NCI-H345 treated with DMSO at 0.1 percent for 48 hours (cell line): ENCODE results near the gene WNT5B.
"Not testable (repeated sequence)": the region's sequence is repeated elsewhere in the genome, so short reads cannot be mapped to it uniquely, and the experiment has no call there.

Experiments used
- DNase-seq: peaks from one replicate; lab custom pipeline; 2025; ENCODE audit not compliant: unreplicated experiment; lab: John Stamatoyannopoulos, UW

The WNT5B gene

GRCh38 chr12:1688086-1688710 is 59.2 kb downstream of the WNT5B start:
- DNase-seq: no peak

- peak; percentile 91 for DNase-seq
Observed at GRCh38 chr12:1690578-1691122, 61.6 kb downstream of the WNT5B start, which contains the start of gene ADIPOR2. ADIPOR2 (plus strand) TSS chr12:1691070; CDS start chr12:1754344, 63,274 bp downstream.

GRCh38 chr12:1691123-1692007 is 62.3 kb downstream of the WNT5B start:
- peak; percentile 34 for DNase-seq

GRCh38 chr12:1692226-1692625 is 63.2 kb downstream of the WNT5B start:
- no peak for DNase-seq

- no peak for DNase-seq
Observed at GRCh38 chr12:1692895-1693610, 64.0 kb downstream of the WNT5B start.

GRCh38 chr12:1695097-1695496 is 66.1 kb downstream of the WNT5B start:
- DNase-seq: not testable (repeated sequence)

- DNase-seq: no peak
Observed at GRCh38 chr12:1695886-1696670, 67.0 kb downstream of the WNT5B start.

GRCh38 chr12:1696800-1697199 is 67.8 kb downstream of the WNT5B start:
- no peak for DNase-seq
